Left hindlimb (tissue), 1 donor: ENCODE results near the gene ZBTB42.
A peak's percentile ranks its signal among the peaks of the same experiment; 100 is the strongest.
"Not testable (repeated sequence)": the region's sequence is repeated elsewhere in the genome, so short reads cannot be mapped to it uniquely, and the experiment has no call there.

Experiments used
- DNase-seq: peaks from one replicate; pipeline ENCODE4 v3.0.0-alpha.2; 2018

Gene ZBTB42

GRCh38 chr14:104813286-104813685, 12.4 kb downstream of the ZBTB42 start:
- DNase-seq = no peak

- DNase-seq = not testable (repeated sequence)
Observed at GRCh38 chr14:104814701-104815100, 13.8 kb downstream of the ZBTB42 start.

GRCh38 chr14:104816616-104816884, 15.6 kb downstream of the ZBTB42 start:
- no peak for DNase-seq

GRCh38 chr14:104817930-104818713, 17.2 kb downstream of the ZBTB42 start:
- no peak for DNase-seq

- DNase-seq = peak; percentile 47
Observed at GRCh38 chr14:104818714-104819161, 17.8 kb downstream of the ZBTB42 start.

GRCh38 chr14:104819361-104819781, 18.5 kb downstream of the ZBTB42 start:
- DNase-seq = no peak

- peak; percentile 67 for DNase-seq
Observed at GRCh38 chr14:104820669-104821228, 19.8 kb downstream of the ZBTB42 start.

GRCh38 chr14:104821229-104821945, 20.5 kb downstream of the ZBTB42 start:
- no peak for DNase-seq

GRCh38 chr14:104821971-104822608, 21.2 kb downstream of the ZBTB42 start:
- DNase-seq = no peak

- DNase-seq = no peak
Observed at GRCh38 chr14:104822821-104823615, 22.1 kb downstream of the ZBTB42 start.

GRCh38 chr14:104824353-104824997, 23.6 kb downstream of the ZBTB42 start:
- no peak for DNase-seq

GRCh38 chr14:104826189-104826860, 25.4 kb downstream of the ZBTB42 start:
- DNase-seq = peak; percentile 92

GRCh38 chr14:104826861-104827176, 25.9 kb downstream of the ZBTB42 start:
- DNase-seq = no peak

- DNase-seq = no peak
Observed at GRCh38 chr14:104827177-104828055, 26.5 kb downstream of the ZBTB42 start.

- DNase-seq = no peak
Observed at GRCh38 chr14:104830781-104831180, 29.9 kb downstream of the ZBTB42 start.

GRCh38 chr14:104836171-104836935, 35.5 kb downstream of the ZBTB42 start:
- not testable (repeated sequence) for DNase-seq

GRCh38 chr14:104841730-104842129, 40.8 kb downstream of the ZBTB42 start:
- no peak for DNase-seq

GRCh38 chr14:104843006-104843405, 42.1 kb downstream of the ZBTB42 start:
- no peak for DNase-seq

- DNase-seq = peak; percentile 39
Observed at GRCh38 chr14:104843442-104844305, 42.8 kb downstream of the ZBTB42 start.
